Stimulated activated CD4-positive, alpha-beta T cell treated with anti-CD3 and anti-CD28 coated beads, Interleukin-2, amount 100 ng/mL, for 48 hours (primary cell): ENCODE measurements around the gene BACH1.

Experiments used
- DNase-seq, 2 donors: peaks; one replicate each; pipeline ENCODE4 v3.0.0-alpha.2; 2020

Gene BACH1

DNA sequence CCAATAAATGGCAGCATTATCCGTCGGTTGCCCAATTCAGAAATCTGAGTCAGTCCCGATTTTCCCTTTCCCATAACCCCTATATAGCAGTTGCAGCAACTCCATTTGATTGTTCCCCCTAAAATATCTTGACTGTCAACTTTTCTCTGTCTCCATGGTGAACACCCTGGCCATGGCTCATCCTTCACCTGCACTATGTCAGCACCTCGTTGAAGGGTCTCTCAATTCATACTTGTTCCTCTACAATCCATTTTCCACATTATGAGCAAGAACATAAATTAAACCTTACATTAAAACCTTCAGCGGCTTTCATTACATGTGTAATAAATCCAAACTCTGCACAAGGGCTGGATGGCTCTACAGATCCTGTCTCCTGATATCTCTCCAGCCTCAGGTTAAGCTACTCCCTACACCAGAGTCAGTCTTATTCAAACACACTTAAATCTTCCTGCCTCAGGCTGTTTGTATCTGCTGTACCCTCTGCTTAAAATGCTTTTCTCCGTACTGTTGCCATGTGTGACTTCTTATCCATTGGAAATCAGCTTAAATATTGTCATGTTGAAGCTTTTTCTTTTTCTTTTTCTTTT lies 87.3 kb downstream of the BACH1 start:
- no peak for DNase-seq

DNA sequence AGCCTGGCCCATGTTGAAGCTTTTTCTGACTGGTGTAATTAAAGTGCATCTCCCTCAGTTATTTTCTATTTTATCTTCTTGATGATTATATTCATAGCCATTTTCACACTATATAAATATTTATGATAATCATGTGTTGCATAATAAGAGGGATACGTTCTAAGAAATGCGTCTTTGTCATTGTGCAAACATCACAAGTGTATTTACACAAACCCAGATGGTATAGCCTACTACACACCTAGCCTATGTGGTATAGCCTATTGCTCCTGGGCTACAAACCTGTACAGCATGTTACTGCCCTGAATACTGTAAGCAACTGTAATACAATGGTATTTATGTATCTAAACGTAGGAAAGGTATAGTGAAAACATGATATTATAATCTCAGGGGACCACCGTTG lies 88.1 kb downstream of the BACH1 start:
- no peak for DNase-seq

DNA sequence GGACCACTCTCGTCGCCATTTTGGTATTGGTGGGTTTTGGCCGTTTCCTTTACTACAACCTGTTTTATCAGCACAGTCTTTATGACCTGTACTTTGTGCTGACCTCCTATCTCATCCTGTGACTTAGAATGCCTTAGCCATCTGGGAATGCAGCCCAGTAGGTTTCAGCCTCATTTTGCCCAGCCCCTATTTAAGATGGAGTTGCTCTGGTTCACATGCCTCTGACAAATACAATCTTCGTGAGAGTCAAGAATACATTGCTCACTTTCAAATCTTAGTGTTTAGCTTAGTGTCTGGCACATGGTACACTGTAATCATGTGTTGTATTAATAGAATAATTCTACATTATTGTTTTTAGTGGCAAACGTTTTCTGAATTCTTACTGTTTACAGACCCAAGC lies 88.9 kb downstream of the BACH1 start:
- no peak for DNase-seq

DNA sequence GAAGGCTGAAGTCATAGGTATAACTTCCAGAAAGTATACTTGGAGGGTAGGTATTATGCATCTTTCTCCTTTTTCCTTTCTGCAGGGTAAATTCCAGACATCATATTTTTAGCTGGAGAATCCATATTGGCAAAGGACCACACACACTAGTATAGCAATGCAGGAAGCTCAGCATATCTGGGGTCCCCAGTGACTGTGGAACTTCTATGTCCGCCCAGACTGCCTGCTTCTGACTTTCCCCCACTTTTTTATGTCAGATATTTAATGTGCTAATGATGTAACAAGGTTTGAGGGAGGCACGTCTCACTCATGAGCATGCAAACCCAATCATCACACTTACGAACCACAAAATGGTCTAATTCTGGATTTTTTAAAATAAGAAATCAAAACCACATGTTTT lies 90.4 kb downstream of the BACH1 start:
- no peak for DNase-seq

DNA sequence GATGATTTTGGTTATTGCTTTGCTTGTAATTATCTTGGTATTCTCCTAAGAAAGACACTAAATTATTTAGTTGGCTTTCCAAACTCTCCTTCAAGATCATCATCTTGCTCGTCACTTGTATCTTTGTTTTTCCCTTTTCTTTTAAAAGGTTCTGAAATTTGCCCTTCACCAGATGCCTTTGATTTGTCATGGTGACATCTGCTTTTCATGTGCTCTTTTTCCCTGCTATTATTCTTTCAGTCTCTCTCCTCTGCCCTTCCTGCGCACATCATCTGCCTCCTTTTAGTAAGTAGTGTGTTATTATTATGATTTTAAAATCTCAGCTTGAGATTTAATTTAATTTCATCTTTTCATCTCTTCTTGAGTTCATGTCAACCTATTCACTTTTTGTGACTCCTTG lies 92.1 kb downstream of the BACH1 start:
- no peak for DNase-seq

DNA sequence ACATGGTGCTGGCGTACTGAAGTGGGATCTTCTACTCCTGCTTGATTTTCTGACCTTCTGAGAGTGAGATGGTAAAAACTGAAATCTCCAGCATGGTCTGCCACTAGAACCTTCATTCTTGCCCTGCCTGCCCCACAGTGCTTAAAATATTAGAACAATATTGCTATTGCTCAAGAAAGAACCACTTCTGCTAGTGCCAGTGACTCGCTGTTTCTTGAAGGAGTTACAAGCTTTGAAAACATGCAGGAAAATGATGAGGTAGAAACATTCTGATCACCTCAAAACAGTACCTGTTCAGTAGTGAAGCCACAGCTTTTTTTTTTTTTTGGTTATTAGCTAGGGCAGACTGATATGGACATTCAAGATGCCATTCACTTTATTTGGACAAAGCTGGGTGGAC lies 95.3 kb downstream of the BACH1 start:
- DNase-seq: no peak
